Adrenal gland (tissue), 5 donors: Measurements from ENCODE around the gene BRAP.

Experiments used
- POLR2A ChIP-seq, 2 donors: fragments of 450-650 bp; IDR thresholded peaks; one replicate each; pipeline ENCODE4 v1.6.1; 2017; ENCODE audit warnings: antibody characterized with exemption in 2 of 2, mild to moderate bottlenecking in 2 of 2, moderate library complexity in 1 of 2
- TF ChIP-seq, protein P1 (sequence below), 6 experiments: fragments of 450-650 bp in 4 of 6; fragments of 200-600 bp in 2 of 6; sonication (generic) in 1 of 6; IDR thresholded peaks; 1 replicate in 5 of 6; 2 replicates in 1 of 6; pipeline versions ENCODE4 v1.5.1 to v1.8.0; 2016 to 2021; ENCODE audit warnings: antibody characterized with exemption in 6 of 6, mild to moderate bottlenecking in 2 of 6, moderate library complexity in 1 of 6
- donor health status: DM: no; HTN: no; CAD: no.

- TF ChIP-seq, protein P1, sequence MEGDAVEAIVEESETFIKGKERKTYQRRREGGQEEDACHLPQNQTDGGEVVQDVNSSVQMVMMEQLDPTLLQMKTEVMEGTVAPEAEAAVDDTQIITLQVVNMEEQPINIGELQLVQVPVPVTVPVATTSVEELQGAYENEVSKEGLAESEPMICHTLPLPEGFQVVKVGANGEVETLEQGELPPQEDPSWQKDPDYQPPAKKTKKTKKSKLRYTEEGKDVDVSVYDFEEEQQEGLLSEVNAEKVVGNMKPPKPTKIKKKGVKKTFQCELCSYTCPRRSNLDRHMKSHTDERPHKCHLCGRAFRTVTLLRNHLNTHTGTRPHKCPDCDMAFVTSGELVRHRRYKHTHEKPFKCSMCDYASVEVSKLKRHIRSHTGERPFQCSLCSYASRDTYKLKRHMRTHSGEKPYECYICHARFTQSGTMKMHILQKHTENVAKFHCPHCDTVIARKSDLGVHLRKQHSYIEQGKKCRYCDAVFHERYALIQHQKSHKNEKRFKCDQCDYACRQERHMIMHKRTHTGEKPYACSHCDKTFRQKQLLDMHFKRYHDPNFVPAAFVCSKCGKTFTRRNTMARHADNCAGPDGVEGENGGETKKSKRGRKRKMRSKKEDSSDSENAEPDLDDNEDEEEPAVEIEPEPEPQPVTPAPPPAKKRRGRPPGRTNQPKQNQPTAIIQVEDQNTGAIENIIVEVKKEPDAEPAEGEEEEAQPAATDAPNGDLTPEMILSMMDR (IDR thresholded peaks at IDR 0.05), result no peak
- no peak for TF ChIP-seq POLR2A (IDR thresholded peaks at IDR 0.05)
Observed at GRCh38 chr12:111705672-111706071, 19.9 kb upstream of the BRAP start.
